Kidney tubule cell (primary cell): ENCODE measurements around the gene LRRC74A.
"Not testable (repeated sequence)": the region's sequence is repeated elsewhere in the genome, so short reads cannot be mapped to it uniquely, and the experiment has no call there.

Experiments used
- DNase-seq: peaks from one replicate; pipeline ENCODE4 v3.0.0-alpha.2; 2018; ENCODE audit warnings: low spot score

LRRC74A gene

DNA sequence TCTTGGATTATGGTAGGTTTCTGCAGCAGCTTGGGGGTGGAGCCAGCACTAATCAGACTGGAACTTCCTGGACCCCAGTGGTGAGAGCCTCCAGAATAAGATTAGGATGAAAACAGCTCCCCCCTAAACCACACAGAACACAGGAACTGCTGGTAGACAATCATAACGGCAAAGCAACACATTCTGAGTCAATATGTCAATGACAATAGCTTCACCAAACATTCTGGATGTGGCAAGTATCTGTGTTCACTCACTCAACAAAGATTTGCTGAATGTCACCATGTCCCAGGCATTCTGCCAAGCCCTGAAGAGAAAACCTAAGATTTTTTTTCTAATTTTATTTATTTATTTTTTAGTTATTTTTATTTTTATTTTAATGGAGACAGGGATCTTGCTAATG, 65.2 kb downstream of the LRRC74A start:
- DNase-seq, result no peak

GRCh38 chr14:76894308-76894707, 68.1 kb downstream of the LRRC74A start:
- DNase-seq, result no peak

- DNase-seq, result not testable (repeated sequence)
Measured at GRCh38 chr14:76898006-76898405, 71.8 kb downstream of the LRRC74A start.

DNA sequence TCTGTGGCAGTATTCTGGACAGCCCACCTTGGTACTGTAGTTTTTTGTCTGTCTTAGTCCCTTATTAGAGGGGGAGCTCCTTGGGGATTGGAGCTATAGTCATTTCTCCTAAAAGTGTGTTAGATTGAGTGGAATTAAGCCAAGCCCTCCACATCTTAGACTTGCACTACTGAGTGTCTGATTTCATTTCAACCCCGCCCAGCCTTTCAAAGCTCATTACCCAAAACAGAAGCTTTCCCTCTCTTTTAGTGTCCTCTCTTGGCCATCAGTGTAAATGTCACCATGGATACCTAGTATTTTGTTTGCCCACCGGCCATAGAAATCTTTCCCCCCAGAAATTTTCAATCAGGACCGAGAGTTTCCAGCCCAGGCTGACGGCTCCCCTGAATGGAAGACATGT, 74.5 kb downstream of the LRRC74A start:
- DNase-seq, result no peak

GRCh38 chr14:76901171-76902055, 75.2 kb downstream of the LRRC74A start:
- DNase-seq, result no peak

GRCh38 chr14:76902591-76902990, 76.4 kb downstream of the LRRC74A start:
- DNase-seq, result no peak

DNA sequence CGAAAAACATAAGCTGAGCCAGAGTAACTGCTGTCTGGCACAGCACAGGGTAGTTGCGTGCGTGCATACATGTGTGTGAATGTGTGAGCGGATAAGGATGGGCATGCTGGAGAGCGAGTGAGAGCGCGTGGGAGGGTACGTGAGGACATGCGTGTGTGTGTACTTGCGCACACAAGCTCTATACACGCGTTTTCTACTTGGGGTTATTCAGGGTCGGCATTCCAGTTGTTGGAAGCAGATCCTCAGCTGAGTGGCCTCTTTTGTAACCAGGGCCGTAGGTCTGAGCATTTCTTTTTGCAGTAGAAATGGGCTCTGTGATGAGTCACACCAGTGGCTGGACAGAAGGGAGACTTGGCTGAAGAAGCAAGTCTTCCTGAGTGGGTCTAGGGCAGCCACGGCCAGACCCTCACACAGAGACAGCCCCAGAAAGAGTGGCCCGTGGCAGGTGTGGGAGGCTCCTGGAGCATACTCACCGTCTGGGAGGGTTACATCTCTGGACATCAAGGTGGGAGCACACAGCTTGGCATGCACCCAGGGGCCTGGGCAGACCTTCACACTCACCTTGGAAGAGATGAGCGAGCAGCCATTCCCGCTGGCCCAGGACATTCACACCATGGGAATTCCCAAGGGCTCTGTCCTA, 78.0 kb downstream of the LRRC74A start:
- peak; percentile 68 for DNase-seq

- DNase-seq, result peak; percentile 99
Measured at GRCh38 chr14:76904740-76905569, 78.7 kb downstream of the LRRC74A start.

- no peak for DNase-seq
Measured at GRCh38 chr14:76908834-76909233, 82.6 kb downstream of the LRRC74A start.

GRCh38 chr14:76909266-76909665, 83.1 kb downstream of the LRRC74A start:
- DNase-seq, result peak; percentile 22

DNA sequence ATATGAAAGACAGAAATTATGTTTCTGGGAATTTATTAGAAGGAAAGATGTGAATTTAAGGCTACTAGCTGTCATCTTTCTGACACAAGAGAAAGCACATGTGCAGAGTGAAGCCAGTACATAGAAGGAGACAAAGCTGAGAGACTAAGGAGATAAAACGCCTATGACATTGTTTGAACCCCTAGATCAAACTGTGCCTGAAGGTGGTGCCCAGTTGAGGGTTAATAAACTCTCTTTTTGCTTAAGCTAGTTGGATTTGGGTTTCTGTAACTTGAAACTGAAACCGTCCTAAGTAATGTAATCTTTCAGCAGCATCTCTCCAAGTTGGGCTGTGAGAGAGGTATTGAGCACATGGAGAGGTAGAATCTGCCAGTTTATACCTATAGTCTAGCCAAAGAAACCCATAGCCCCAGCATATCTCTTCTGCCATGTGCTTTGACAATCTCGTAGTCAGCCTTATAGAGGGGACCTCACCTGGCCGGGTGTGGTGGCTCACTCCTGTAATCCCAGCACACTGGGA, 84.2 kb downstream of the LRRC74A start:
- no peak for DNase-seq

DNA sequence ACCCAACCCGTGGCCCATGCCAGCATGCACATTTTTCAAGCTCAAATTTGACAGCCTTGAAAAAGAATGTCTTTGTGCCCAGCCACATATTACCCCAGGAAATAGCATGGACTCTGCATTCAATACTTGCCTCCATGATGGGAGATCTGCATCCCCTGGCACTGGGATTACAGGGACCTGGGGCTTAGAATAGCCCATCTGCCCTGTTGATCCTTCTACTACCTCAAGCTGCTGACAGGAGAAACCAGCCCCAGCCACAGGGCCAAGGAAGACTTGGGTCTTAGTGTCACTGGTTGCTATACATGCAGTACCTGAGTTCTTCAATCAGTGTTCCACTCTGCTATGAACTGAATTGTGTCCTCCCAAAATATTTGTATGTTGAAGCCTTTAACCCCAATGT, 85.3 kb downstream of the LRRC74A start:
- no peak for DNase-seq

- peak; percentile 70 for DNase-seq
Measured at GRCh38 chr14:76914533-76915081, 88.4 kb downstream of the LRRC74A start.

DNA sequence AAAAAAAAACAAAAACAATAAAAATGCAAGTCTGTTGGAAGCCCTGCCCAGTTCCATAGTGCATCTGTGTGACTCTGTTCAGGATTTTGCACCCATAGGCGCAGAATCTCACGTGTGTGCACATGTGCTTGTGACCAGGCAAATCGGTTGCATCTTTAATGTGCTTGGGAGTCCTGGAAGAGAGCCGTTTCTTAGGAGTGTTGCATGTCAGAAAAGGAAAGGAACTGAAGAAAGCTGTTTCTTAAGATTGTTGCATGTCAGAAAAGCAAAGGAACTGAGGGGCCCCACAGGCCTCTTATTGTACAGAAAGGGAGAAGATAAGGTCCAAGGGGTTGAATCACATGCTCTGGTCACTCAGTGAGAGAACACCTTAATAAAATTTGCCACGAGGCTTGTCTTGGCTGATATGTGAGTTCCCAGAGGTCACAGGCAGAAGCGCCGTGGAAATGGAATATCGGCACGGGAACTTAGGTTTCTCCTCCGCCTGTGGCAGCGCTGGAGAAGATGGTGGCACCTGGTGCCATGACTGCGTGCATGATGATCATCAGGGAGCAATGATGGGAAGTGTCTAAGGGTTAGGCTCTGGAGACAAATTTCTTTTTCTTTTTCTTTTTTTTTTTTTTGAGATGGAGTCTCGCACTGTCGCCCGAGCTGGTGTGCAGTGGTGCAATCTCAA, 90.0 kb downstream of the LRRC74A start:
- no peak for DNase-seq

GRCh38 chr14:76917158-76917596, 91.0 kb downstream of the LRRC74A start:
- peak; percentile 80 for DNase-seq

GRCh38 chr14:76917745-76918255, 91.6 kb downstream of the LRRC74A start:
- no peak for DNase-seq

DNA sequence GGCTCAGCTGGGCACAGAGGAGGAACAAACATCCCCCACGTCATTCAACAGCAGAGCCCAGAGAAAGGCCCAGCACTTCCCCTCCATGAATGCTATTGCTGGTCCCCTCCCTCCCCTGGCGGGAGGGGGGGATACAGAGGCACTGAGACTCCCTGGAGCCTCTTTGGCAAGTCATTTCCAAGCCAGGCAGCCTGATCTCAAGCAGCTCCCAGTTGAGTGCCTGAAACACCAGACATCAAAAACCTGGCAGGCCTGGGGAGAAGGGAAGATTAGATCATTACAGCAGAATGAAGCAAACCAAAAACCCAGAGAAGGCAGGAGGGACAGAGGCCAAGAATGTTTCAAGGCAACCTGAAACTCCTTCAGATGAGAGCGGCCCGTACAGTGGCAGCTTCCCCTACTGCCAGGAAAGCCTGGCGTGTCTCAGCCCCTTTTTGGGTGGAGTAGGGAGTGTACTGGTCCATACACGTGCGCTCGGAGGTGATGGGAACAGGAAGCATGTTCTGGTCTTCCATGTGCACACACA, 92.1 kb downstream of the LRRC74A start:
- DNase-seq, result no peak

- DNase-seq, result peak; percentile 99
Measured at GRCh38 chr14:76918782-76919394, 92.7 kb downstream of the LRRC74A start.
